Esophagus muscularis mucosa (tissue), 3 donors: ENCODE measurements around the gene PALS2.

Source experiments
- CTCF ChIP-seq, 3 experiments: fragments of 200-600 bp in 2 of 3; fragments of 450-650 bp in 1 of 3; sonication (generic) in 2 of 3; IDR thresholded peaks; one replicate each; pipeline ENCODE4 v1.5.1; 2017 to 2019; ENCODE audit warnings: antibody characterized with exemption in 3 of 3, mild to moderate bottlenecking in 2 of 3, moderate library complexity in 1 of 3
- POLR2A ChIP-seq: fragments of 450-650 bp; IDR thresholded peaks from one replicate; pipeline ENCODE4 v1.6.1; 2017; ENCODE audit warnings: antibody characterized with exemption, moderate library complexity, mild to moderate bottlenecking, low read depth
- POLR2AphosphoS5 ChIP-seq, 2 donors: sonication (generic); formaldehyde crosslinking; IDR thresholded peaks; one replicate each; pipeline ENCODE4 v1.6.1; 2017; ENCODE audit warnings: antibody characterized with exemption in 2 of 2

GRCh38 chr7:24619978-24620377 lies 46.7 kb downstream of the PALS2 start:
- no peak for TF ChIP-seq CTCF (IDR thresholded peaks at IDR 0.05)
- TF ChIP-seq POLR2AphosphoS5 (IDR thresholded peaks at IDR 0.05), result no peak
- TF ChIP-seq POLR2A, result no peak
